HG03439 (cell line): Measurements from ENCODE around the gene XRCC2.
"Not testable (repeated sequence)": the region's sequence is repeated elsewhere in the genome, so short reads cannot be mapped to it uniquely, and the experiment has no call there.

Experiments
- ATAC-seq: cut with Tn5 transposase; IDR thresholded peaks from one replicate; pipeline ENCODE4 v1.9.1; 2021; ENCODE audit warnings: mild to moderate bottlenecking, moderate library complexity; ENCODE audit not compliant: unreplicated experiment

XRCC2 gene

DNA sequence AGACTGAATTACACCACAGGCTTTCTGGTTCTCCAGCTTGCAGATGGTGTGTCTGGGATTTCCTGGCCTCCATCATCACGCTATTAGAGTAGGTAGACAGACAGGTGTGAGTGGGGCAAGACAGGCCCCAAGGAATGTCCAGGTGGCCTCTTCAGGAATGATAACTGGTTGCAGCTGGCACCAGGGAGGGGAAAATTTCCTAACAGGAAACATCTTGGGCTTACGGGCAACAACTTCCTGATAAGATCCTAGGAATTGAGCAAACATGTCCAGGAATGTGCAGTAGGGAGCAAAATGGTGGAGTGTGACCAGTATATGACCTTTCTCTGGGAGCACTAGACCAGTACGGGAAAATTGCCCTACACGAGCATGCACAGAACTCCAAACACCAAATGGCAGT lies 11.3 kb downstream of the XRCC2 start:
- no peak for ATAC-seq

- no peak for ATAC-seq
Measured at GRCh38 chr7:152663931-152664330, 12.0 kb downstream of the XRCC2 start.

DNA sequence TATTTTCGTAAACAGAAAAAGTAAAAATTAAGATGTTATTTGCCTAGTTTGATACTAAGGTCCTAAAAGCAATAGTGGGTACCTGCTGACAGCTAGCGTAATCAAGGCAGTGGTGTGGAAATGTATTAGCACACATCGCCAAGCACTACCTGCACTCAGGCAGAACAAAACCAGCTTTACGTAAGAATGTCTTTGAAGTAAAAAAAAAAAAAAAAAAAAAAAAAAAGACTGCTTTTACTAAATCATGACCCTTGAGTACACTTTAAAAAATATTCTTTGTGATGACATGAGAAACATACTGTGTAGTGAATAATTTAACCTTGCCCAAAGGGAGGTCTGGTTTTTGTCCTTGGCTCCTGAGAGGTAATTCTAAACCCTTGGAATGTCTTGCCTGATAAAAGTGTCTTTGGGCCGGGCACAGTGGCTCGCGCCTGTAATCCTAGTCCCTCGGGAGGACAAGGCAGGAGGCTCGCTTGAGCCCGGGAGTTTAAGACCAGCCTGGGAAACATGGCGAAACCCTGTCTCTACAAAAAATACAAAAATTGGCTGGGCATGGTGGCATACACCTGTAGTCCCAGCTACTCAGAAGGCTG lies 12.7 kb downstream of the XRCC2 start:
- no peak for ATAC-seq

DNA sequence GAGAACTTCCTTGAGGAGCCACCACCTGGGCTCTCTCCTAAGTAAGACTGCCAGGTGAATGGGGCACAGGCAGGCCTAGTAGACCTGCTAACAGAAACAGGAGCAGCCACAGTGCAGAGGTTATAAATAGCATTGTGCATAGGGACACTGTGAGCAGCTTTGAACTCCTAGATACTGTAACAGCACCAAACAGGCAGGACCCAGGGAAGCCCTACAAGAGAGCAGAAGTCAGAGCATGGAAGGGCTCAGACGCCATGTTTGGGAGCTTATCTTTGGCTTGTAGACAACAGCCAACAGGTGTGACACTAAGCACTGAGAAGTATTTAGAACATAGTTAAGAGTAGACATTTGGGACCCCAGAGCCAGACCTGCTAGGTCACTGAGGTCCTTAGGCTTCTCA lies 14.5 kb downstream of the XRCC2 start:
- ATAC-seq: no peak

DNA sequence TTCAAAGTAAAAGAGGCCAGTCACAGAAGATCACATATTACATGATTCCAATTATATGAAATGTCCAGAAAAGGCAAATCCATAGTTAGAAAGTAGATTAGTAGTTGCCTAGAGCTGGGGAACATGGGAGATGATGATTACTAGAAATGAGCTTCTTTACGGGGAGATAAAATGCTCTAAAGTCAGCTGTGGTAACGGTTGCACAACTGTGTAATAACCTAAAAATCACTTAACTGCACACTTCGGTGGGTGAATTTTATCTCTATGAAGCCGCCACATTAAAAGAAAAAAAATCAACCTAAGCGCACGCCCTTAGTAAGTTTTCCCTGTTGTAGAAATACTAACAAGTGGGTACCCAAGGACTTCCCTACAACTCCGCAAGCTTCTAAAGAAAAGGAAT lies 15.9 kb downstream of the XRCC2 start:
- no peak for ATAC-seq

DNA sequence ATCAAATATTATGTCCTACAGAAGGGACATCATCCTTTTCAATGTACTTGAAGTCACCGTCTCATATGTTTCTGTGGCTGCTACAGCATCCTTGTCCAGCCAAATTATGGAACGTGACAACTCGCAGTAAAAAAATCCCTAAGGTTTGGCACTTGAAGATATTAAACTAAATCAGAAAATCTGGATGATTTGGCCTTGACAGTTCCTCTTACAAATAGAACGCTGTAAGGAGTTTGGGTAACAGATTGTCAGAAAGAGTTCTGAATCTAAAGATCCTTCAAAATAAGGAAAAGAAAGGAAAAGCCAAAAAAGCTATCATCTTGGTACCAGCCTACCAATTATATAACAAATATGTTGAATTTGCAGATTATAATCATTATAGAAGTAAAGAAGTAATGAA lies 21.0 kb downstream of the XRCC2 start:
- ATAC-seq: no peak

DNA sequence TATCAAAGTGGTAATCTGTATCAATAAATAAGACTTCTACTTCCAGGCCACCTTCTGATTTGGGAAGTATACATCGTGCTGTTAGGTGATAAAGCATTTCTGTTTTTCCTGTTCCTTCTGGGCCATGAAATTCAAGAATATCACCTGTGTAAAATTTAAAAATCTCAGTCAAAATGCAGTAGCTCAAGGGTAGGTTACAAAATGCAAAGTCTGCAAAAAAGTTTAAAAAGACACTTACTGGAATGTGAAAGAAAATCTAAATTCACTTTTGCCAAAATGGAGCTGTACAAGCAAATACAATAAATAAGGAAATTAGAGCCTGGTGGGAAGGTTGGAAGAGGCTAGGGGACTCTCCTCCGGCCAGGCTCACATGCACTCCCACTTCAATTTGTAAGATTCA lies 26.7 kb downstream of the XRCC2 start:
- ATAC-seq: no peak

- no peak for ATAC-seq
Measured at GRCh38 chr7:152647009-152647408, 28.9 kb downstream of the XRCC2 start.

DNA sequence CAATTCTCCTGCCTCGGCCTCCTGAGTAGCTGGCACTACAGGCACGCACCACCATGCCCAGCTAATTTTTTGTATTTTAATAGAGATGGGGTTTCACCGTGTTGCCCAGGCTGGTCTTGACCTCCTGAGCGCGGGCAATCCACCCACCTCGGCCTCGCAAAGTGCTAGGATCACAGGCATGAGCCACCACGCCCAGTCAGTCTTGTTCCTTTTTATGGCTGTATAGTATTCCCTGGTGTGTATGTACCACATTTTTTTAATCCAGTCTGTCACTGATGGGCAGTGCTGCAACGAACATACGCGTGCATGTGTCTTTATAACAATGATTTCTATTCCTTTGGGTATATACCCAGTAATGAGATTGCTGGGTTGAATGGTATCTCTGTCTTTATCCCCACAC lies 29.4 kb downstream of the XRCC2 start:
- ATAC-seq: not testable (repeated sequence)

DNA sequence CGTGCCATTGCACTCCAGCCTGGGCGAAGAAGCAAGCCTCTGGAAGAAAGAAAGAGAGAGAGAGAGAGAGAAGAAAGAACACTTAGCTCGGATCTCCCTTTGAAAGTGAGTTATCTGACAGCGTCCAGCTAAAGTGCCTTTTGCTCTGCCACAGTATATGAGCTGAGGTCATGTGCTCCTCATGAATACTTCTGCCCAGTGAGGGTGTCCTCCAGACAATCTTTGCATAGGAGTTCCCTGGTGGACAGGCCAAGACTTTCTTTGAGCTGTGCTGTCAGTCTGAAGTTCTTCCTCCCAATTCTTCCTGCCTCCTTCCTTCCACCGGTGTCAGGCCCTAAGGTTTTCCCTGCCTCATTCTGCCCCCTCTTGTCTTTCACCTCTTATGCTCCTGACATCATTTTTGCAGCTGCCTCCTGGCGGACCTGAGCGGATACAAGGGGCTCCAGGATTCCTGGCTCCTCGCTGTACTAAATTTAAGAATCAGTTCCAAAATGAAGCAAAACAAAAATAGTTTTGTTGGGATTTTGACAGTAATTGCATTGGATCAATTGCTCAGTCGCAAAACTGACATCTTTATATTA lies 31.9 kb downstream of the XRCC2 start:
- ATAC-seq: no peak

DNA sequence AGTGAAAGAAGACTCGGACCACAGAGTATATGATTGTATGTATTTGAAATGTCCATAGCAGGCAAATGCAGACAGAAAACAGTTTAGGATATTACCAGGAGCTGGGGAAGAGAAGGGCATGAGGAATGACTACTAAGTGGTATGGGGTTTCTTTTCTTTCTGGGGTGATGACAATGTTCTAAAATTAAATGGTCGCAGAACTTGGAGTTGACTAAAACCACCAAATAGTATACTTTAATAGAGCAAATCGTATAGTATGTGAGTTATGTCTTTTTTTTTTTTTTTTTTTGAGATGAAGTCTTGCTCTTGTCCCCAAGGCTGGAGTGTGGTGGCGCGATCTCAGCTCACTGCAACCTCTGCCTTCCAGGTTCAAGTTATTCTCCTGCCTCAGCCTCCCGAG lies 34.6 kb downstream of the XRCC2 start:
- ATAC-seq: no peak

DNA sequence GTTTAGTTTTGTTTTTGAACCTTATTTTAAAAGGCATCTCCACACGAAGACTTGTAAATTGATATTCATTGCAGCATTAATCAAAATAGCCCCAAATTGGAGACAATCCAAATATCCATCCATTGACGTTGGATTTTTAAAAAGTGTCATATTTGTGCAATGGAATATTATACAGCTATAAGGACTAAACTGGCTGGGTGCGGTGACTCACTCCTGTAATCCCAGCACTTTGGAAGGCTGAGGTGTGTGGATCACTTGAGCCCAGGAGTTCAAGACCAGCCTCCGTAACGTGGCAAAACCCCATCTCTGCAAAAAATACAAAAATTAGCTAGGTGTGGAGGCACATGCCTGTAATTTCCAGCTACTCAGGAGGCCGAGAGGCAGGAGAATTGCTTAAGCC lies 35.1 kb downstream of the XRCC2 start:
- no peak for ATAC-seq

DNA sequence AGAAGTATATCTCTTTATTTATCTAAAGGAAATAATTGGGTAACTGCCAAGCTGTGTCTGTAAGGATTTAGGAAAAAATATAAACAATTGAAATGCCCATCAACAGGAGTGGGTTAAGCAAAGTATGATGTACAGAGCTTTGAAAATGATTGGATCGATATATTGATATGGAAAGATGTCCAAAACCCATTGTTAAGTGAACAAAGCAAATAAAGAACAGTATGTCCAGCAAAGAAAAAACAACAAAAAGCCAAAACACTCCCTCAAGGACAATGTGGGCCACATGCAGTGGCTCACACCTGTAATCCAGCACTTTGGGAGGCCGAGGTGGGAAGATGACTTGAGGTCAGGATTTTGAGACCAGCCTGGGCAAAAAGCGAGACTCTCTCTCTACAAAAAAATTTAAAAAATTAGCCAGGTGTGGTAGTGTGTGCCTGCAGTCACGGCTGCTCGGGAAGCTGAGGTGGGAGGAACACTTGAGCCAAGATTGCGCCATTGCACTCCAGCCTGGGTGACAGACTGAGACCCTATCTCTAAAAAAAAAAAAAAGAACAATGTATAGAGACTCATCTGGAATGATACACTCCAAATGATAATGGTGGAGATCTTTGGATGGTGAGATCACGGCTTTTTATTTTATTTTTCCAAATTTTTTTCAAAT lies 37.9 kb downstream of the XRCC2 start:
- no peak for ATAC-seq

GRCh38 chr7:152637161-152637560 lies 38.8 kb downstream of the XRCC2 start:
- ATAC-seq: no peak

GRCh38 chr7:152636441-152636840 lies 39.5 kb downstream of the XRCC2 start:
- no peak for ATAC-seq

DNA sequence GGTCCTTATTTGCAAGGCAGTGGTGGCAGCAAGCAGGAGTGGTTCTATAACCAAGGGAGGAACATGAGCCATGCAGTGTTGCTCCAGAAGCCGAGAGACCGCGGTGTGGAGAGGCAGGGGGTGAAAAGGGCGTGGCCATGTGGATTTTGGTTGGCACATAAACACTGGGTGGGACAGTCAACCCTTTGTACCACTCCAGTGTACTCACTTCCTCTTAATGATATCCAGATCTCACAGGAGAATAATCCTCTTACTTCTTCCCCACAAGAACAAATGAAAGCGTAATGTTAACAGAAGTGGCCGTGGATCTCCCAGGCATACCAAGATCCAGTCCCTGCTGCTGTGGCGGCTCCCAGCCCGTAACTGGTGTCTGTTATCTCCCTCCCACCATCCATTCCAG lies 42.4 kb downstream of the XRCC2 start:
- no peak for ATAC-seq

DNA sequence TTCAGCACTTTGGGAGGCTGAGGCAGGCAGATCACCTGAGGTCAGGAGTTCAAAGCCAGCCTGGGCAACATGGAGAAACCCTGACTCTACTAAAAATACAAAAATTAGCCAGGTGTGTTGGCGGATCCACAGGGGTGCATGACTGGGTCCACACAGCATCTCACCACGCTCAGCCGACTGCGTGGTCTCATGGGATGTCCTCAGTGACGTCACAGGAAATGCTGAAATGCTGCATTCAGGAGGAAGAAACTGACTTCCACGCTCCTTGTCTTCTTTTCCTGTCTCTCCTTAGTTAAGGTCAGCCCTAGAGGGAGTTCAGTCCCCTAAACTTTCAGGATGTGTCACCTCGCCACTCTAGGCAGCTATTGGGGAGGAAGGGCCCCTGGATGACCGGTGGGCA lies 42.9 kb downstream of the XRCC2 start:
- no peak for ATAC-seq

DNA sequence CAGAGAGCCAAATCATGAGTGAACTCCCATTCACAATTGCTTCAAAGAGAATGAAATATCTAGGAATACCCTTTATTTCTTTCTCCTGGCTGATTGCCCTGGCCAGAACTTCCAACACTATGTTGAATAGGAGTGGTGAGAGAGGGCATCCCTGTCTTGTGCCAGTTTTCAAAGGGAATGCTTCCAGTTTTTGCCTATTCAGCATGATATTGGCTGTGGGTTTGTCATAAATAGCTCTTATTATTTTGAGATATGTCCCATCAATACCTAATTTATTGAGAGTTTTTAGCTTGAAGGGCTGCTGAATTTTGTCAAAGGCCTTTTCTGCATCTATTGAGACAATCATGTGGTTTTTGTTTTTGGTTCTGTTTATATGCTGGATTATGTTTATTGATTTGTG lies 47.2 kb downstream of the XRCC2 start:
- not testable (repeated sequence) for ATAC-seq

GRCh38 chr7:152624228-152624627 lies 51.7 kb downstream of the XRCC2 start:
- no peak for ATAC-seq

DNA sequence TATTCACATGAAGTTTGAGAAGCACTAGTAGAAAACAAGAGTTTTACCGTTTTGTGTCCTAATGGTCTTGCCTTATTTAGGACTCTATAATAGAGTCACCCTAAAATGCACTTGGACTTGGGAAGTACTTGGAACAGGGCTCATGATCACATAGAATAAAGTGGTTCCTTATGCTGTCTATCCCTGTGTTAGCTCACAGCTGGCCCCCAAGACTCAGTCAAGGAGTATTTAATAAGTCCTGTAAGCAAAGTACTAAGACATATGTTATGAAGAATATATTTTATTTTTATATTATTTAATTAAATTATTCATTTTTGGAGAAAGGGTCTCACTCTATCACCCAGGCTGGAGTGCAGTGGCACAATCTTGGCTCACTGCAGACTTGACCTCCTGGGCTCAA lies 54.5 kb downstream of the XRCC2 start:
- no peak for ATAC-seq

DNA sequence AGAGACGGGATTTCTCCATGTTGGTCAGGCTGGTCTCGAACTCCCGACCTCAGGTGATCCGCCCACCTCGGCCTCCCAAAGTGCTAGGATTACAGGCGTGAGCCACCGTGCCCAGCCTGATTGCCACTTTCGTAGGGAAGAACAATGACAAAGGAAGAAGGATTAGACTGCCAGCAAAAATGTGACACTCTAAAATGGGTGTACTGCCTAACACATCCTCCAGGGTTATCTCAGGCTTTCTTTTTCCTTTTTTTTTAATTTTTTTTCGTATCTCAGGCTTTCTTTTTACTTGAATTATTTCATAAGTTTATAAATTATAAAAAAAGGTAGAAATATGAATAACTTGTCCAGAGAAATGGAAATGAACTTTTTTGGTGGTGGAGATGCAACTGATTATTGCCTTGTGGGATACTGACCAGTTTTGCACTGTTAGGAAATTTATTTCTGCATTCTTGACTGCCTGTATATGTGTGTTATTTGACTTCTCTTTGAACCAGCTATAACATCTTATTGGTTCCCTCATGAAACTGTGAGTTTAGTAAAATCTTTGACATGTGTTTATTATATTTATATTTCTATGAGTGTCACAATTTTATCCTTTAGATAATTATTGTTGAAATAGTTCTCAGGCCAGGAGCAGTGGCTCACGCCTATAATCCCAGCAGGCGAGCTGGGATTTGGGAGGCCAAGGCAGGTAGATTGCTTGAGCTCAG lies 56.8 kb downstream of the XRCC2 start:
- no peak for ATAC-seq

DNA sequence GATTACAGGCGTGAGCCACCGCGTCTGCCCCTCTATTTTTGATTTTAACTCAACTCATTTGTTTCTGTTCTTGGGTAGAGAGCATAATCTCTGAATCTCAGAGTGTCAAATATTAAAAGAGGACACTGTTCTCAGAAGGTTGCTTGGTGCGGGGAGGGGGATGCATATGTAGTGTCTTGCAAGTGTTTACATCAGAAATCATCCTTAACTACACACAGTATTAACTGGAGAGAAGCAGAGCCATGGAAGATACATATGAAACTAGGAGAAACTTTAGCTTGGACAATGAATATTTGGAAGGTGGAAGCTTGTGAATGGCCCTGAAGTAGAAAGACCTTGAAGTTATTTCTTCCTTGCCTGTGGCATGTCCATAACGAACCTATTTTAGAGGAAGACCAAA lies 57.5 kb downstream of the XRCC2 start:
- ATAC-seq: no peak
